ENCODE results near the gene DKK2. TPM values are rescaled to one million over a fixed set of nuclear protein-coding genes. Genes with fewer than 3 reads are reported as not detected.

Gene DKK2
- total RNA-seq, 1 experiment from 2014 or later: 0.11 TPM

- Histone ChIP-seq H3K79me2 (ENCODE audit: insufficient read depth, low read length) (no peaks in the 10 kb centered on the region), H4K5ac (ENCODE audit: insufficient read length, low read depth, low read length) (no peak overlapping the region), H3K56ac (ENCODE audit: insufficient read length, low read depth, low read length) (no peak overlapping the region), H2AFZ (ENCODE audit: low read length) (no peak overlapping the region), H3K23me2 (ENCODE audit: insufficient read length, low read depth, low read length, poor library complexity, severe bottlenecking) (no peaks in the 10 kb centered on the region), H3K27me3 (ENCODE audit: insufficient read depth, low read length) (no peaks in the 10 kb centered on the region), H3K9me3 (ENCODE audit: control insufficient read depth, low read depth, low read length) (no peaks in the 10 kb centered on the region), H3K4me2 (ENCODE audit: insufficient read depth, insufficient read length, low read length) (no peak overlapping the region), H3T11ph (ENCODE audit: low read length) (no peak overlapping the region), H3K23ac (ENCODE audit: insufficient read length, low read depth, low read length) (no peak overlapping the region), H2BK5ac (ENCODE audit: insufficient read length, low read length) (no peak overlapping the region), H2BK20ac (ENCODE audit: low read depth, low read length, poor library complexity, severe bottlenecking) (no peak overlapping the region), H2BK12ac (ENCODE audit: insufficient read length, low read depth, low read length) (no peak overlapping the region), H4K20me1 (ENCODE audit: control insufficient read depth, insufficient read depth, insufficient read length) (no peaks in the 10 kb centered on the region), H2AK5ac (ENCODE audit: insufficient read length, low read length) (no peak overlapping the region), H4K91ac (ENCODE audit: insufficient read length, low read depth, low read length) (no peak overlapping the region), H2BK120ac (ENCODE audit: low read depth, low read length, poor library complexity, severe bottlenecking) (no peak overlapping the region), H3K27ac (ENCODE audit: insufficient read length, low read depth, low read length) (no peak overlapping the region), H3K18ac (ENCODE audit: insufficient read length, low read depth, low read length) (no peak overlapping the region), H3K9ac (ENCODE audit: extremely low read depth, insufficient read length, low read length) (no peak overlapping the region), H3K4ac (ENCODE audit: low read depth, low read length) (no peak overlapping the region), H2BK15ac (ENCODE audit: low read depth, low read length) (no peak overlapping the region), H3K4me1 (ENCODE audit: insufficient read depth, low read length) (no peaks in the 10 kb centered on the region), H3K14ac (ENCODE audit: insufficient read depth, low read length) (no peak overlapping the region), H3K79me1 (ENCODE audit: insufficient read depth, low read depth, low read length, poor library complexity, severe bottlenecking) (no peaks in the 10 kb centered on the region), H4K8ac (replicated peaks; ENCODE audit: insufficient read length, low read depth, low read length) (no peak overlapping the region)
- Mint-ChIP-seq H3K27me3 (ENCODE audit: low read depth) (no peaks in the 10 kb centered on the region), H3K36me3 (ENCODE audit: insufficient read depth in 1 of 3, low read depth in 3 of 3) (no peaks in the 10 kb centered on the region), H3K4me1 (no peaks in the 10 kb centered on the region), H3K9me3 (no peaks in the 10 kb centered on the region), H3K4me3 (no peak overlapping the region), H3K27ac (no peak overlapping the region)
- no peak for TF ChIP-seq CTCF (conservative IDR thresholded peaks at IDR 0.05)
- DNase-seq: no peak
Measured at GRCh38 chr4:107065201-107065600, 29.1 kb upstream of the DKK2 start.
